Epithelial cell of esophagus (primary cell): ENCODE measurements around the gene CRYBG2.
"Not testable (repeated sequence)": the region's sequence is repeated elsewhere in the genome, so short reads cannot be mapped to it uniquely, and the experiment has no call there.

Experiments used
- DNase-seq: peaks from one replicate; pipeline ENCODE4 v3.0.0; 2010; ENCODE audit warnings: low read depth
- H3K4me3 ChIP-seq: 2 replicates; pipeline ENCODE4 v1.5.1; 2011; ENCODE audit warnings: mild to moderate bottlenecking, low read length, control low read depth
- TF ChIP-seq, protein P1 (sequence below): IDR thresholded peaks from 2 replicates; pipeline ENCODE4 v1.5.1; 2011; ENCODE audit warnings: low read depth, mild to moderate bottlenecking, low read length, control low read depth, inconsistent platforms; ENCODE audit not compliant: insufficient read depth; ENCODE audit errors: missing control alignments

The CRYBG2 gene

DNA sequence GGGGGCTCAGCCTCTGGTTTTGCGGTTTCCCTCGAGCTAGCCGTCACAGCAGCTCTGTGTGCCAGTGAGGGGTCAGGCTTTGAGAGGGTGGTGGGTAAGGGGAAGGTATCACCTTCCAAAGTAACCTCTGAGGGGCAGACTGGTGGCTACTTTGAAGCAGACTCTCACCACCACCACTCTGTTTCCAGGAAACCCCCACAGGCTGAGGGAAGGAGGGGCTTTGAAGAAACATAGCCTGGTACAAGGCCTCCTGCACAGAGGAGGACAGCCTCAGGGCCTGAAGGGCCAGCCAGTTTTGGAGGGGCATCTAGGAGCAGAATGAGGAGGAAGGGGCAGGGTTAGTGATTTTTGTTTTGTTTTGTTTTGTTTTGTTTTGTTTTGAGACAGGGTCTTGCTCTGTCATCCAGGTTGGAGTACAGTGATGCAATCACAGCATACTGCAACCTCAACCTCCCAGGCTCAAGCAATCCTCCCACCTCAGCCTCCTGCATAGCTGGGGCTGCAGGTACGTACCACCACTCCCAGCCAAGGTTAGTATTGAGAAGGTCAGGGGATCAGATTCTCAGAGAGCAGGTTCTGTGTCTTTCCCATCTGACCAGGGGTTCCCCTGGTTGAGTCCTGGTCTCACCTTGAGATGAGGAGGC, 35.8 kb upstream of the CRYBG2 start:
- no peak overlapping the region for H3K4me3 ChIP-seq
- no peak for DNase-seq
- TF ChIP-seq, protein P1, sequence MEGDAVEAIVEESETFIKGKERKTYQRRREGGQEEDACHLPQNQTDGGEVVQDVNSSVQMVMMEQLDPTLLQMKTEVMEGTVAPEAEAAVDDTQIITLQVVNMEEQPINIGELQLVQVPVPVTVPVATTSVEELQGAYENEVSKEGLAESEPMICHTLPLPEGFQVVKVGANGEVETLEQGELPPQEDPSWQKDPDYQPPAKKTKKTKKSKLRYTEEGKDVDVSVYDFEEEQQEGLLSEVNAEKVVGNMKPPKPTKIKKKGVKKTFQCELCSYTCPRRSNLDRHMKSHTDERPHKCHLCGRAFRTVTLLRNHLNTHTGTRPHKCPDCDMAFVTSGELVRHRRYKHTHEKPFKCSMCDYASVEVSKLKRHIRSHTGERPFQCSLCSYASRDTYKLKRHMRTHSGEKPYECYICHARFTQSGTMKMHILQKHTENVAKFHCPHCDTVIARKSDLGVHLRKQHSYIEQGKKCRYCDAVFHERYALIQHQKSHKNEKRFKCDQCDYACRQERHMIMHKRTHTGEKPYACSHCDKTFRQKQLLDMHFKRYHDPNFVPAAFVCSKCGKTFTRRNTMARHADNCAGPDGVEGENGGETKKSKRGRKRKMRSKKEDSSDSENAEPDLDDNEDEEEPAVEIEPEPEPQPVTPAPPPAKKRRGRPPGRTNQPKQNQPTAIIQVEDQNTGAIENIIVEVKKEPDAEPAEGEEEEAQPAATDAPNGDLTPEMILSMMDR = no peak

DNA sequence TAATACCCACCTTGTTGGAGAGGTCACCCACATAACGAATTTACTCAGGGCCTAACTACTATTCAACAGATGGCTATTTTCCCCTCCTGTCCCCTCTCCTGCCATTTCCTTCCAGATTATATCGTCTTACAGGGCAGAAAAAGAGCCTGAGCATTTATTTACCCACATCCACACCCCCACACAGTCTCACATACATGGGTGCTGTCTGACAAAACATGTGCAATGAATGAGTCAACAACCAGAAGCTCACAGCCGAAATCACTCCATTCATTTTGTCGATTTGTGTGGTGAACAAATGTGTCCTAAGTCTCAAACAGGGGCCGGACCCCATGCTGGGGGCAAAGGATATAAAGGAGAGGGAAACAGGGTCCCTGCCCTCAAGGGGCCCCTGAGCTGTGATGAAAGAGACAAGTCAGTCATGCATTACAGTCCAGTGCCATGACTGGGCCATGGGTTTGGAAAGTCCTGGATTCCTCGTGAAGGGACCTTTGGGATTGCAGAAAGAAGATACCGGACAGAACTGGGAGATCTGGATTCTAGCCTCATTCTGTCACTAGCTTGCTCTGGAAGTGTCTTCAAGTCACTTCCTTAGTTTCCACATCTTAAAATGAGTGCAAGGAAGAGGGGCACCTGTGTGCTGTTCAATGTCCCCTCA, 35.0 kb upstream of the CRYBG2 start:
- TF ChIP-seq, protein P1 = no peak
- no peak overlapping the region for H3K4me3 ChIP-seq
- DNase-seq = peak; percentile 73

DNA sequence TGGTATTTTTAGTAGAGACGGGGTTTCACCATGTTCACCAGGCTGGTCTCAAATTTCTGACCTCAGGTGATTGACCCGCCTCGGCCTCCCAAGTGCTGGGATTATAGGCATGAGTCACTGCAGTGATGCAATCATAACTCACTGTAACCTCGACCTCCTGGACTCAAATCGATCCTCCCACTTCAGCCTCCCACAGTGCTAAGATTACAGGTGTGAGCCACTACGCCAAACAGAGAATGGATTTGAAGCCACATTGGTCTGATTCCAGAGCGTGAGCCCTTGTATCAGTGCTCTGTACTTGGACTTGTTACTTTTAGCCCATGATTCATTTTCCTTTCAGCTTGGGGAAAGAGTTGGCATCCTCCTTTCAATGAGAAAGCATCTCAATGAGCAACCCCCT, 33.5 kb upstream of the CRYBG2 start:
- DNase-seq = peak; percentile 63
- TF ChIP-seq, protein P1 = no peak
- no peak overlapping the region for H3K4me3 ChIP-seq

DNA sequence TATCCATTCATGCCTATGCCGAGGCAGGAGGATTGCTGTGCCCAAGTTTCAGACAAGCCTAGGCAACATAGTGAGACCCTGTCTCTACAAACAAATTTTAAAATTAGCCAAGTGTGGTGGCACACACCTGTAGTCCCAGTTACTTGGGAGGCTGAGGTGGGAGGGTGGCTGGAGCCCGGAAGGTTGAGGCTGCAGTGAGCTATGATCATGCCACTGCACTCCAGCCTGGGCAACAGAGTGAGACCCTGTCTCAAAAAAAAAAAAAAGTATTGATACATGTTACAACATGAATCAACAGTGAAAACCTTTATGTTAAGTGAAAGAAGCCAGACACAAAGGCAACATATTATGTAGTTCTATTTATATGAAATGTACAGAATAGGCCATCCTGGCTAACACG, 31.1 kb upstream of the CRYBG2 start:
- H3K4me3 ChIP-seq, DNase-seq: not testable (repeated sequence)

DNA sequence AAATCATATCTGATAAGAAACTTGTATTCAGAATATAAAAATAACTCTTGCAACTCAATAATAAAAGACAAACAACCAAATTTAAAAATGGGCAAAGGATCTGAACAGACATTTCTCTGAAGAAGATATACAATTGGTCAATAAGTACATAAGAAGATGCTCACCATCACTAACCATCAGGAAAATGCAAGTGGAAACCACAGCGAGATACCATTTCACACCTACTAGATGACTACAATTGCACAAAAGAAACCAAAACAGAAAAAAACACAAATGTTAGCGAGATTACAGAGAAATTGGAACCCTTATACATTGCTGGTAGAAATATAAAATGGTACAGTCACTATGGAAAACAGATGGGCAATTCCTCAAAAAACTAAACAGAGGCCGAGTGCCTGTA, 30.1 kb upstream of the CRYBG2 start:
- TF ChIP-seq, protein P1 = no peak
- no peak overlapping the region for H3K4me3 ChIP-seq
- no peak for DNase-seq

DNA sequence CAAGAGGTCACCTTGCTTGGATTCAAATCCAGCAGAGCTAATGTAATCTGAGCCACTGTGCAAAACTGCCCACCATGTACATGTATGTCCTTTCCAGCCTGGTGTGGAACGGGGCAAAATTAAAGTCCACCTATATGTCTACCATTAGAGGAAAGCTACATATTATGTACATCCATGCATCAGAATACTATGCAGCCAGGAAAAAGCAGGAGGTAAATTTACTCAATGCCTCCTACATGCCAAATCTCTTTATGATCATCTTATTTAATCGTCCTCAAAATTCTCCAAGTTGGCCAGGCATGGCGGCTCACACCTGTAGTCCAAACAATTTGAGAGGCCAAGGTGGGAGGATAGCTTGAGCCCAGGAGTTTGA, 24.9 kb upstream of the CRYBG2 start:
- DNase-seq = no peak
- TF ChIP-seq, protein P1 = no peak
- no peak overlapping the region for H3K4me3 ChIP-seq

DNA sequence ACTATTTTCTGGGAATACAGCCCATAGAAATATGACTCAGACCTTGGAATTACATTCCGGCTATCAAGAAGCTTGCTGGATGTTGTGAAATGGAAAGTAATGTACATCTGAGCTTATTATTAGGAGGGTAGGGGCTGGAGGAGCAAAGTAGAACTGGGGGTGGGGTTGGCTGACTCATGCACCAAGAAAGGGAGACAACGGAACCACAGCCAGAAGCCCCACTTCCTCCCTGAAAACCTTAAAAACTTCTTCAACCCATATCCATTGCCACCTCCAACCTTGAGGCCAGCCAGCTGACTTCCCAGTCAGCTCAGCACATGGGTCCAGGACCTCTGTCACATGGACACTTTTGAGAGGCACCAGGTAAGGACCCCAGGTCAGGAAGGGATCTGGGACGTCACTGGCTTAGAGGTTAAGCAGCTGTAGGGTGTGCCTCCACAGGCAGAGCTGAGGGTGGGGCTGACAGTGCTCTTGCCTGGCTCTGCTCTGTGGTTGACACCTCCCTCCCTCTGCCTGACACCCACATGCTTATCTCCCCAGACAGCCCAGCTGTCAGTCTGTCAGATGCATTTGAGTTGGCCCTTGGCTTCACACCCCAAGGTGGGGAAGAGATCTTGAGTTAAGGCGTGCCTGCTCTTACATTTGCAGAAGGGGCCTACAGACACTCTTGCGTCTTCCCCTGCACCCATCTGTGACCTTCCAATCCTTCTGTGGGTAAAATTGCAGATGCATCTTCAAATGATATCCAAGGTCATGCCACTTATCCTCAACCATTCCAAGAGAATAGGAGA, 24.4 kb upstream of the CRYBG2 start:
- DNase-seq = peak; percentile 95
- peak overlapping the region; percentile 21 for H3K4me3 ChIP-seq
- TF ChIP-seq, protein P1 = no peak
